Fibroblast of villous mesenchyme (primary cell): ENCODE data around the gene KIF1B. TPM values are rescaled to one million over a fixed set of nuclear protein-coding genes. Genes with fewer than 3 reads are reported as not detected.
"Not testable (repeated sequence)": the region's sequence is repeated elsewhere in the genome, so short reads cannot be mapped to it uniquely, and the experiment has no call there.

ENCODE experiments used
- DNase-seq: peaks from one replicate; pipeline ENCODE4 v3.0.0-alpha.2; 2010; ENCODE audit warnings: low read depth
- H3K4me3 ChIP-seq: 2 replicates; pipeline ENCODE4 v1.5.1; 2011; ENCODE audit warnings: low read depth, mild to moderate bottlenecking, low read length
- total RNA-seq: library from RNA; depleted of rRNA; stranded (reverse); fragments of >200 nt; gene quantifications from 2 replicates; pipeline ENCODE4 v1.2.3, GENCODE V29; 2012
- TF ChIP-seq, protein P1 (sequence below): IDR thresholded peaks from 2 replicates; pipeline ENCODE4 v1.5.1; 2012; ENCODE audit warnings: low read depth, mild to moderate bottlenecking, low read length; ENCODE audit not compliant: insufficient read depth

Gene KIF1B
- total RNA-seq, 1 donor, result 36.3 TPM

DNA sequence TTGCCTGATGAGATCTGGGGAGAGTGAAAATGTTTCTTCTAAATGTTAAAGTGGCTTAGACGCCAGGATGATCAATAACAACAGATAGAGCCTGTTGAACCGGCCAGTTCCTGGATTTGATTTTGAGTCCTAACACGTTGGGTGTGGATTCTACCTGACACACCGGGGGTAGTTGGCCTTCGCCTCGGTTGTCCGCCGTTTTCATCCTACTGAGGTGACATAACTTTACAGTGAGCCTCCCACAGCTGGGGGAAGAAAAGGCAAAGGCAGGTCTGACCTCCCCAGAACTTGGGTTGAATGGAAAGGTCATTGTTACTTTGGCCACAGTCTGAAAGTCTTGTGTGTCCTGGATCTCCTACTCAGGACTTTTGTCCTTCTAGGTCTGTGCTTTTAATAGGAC, 189.6 kb downstream of the KIF1B start:
- TF ChIP-seq, protein P1, sequence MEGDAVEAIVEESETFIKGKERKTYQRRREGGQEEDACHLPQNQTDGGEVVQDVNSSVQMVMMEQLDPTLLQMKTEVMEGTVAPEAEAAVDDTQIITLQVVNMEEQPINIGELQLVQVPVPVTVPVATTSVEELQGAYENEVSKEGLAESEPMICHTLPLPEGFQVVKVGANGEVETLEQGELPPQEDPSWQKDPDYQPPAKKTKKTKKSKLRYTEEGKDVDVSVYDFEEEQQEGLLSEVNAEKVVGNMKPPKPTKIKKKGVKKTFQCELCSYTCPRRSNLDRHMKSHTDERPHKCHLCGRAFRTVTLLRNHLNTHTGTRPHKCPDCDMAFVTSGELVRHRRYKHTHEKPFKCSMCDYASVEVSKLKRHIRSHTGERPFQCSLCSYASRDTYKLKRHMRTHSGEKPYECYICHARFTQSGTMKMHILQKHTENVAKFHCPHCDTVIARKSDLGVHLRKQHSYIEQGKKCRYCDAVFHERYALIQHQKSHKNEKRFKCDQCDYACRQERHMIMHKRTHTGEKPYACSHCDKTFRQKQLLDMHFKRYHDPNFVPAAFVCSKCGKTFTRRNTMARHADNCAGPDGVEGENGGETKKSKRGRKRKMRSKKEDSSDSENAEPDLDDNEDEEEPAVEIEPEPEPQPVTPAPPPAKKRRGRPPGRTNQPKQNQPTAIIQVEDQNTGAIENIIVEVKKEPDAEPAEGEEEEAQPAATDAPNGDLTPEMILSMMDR, result no peak

DNA sequence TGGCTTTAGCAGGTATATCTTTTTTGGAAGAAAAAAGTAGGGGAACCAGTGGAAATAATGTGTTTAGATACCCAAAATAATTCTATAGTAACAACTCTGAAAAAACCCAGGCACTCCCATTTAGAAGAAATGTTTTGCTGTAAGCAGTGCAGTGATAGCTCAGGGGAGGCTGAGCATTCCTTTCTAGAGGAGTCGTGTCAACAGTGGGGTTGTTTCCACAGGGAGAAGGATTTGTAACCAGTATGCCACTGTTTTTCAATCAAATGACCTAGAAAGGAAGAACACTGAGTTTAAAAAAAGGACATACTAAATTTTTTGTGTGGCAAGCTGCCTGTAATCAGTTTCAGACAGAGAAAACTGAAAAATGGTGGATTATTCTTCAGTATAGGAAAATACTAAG, 190.9 kb downstream of the KIF1B start:
- DNase-seq, result peak; percentile 66
- no peak overlapping the region for H3K4me3 ChIP-seq

More for the DNA sequence above, 189.6 kb downstream of the KIF1B start:
- H3K4me3 ChIP-seq, result peak overlapping the region; percentile 90
- peak; percentile 12 for DNase-seq

DNA sequence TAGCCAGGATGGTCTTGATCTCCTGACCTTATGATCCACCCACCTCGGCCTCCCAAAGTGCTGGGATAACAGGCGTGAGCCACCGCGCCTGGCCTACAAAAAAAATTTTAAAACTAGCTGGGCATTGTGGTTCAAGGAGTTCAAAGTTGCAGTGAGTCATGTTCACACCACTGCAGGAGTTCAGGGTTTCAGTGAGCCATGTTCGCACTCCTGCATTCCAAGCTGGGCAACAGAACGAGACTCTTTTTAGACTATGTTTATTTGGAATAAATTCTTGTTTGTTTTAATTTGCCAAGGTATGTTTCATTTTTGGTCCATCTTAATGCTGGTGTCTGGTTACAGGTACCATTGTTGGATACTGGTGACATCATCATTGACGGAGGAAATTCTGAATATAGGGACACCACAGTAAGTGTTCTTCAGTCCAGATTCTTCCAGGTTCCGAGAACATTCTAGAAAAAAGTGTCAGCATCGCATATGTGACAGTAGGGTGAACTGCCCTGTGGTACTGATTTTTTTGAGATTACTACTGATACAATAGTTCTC, 192.4 kb downstream of the KIF1B start:
- no peak overlapping the region for H3K4me3 ChIP-seq
- TF ChIP-seq, protein P1, result no peak
- DNase-seq, result peak; percentile 40

More for the DNA sequence above, 190.9 kb downstream of the KIF1B start:
- TF ChIP-seq, protein P1, result no peak

DNA sequence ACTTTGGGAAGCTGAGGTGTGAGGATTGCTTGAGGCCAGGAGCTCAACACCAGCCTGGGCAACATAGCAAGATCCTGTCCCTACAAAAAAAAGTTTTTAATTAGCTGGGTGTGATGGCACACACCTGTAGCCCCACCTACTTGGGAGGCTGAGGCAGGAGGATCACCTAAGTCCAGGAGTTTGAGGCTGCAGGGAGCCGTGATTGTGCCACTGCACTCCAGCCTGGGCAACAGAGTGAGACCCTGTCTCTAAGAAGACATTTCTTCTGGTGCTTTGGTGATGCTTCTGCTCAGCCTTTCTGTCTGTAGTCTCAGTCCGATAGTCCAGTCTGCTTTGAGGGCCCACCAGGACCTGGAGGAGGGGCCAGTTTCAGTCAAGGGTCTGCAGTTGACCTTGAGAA, 196.8 kb downstream of the KIF1B start:
- no peak for DNase-seq
- no peak overlapping the region for H3K4me3 ChIP-seq
- TF ChIP-seq, protein P1, result no peak

DNA sequence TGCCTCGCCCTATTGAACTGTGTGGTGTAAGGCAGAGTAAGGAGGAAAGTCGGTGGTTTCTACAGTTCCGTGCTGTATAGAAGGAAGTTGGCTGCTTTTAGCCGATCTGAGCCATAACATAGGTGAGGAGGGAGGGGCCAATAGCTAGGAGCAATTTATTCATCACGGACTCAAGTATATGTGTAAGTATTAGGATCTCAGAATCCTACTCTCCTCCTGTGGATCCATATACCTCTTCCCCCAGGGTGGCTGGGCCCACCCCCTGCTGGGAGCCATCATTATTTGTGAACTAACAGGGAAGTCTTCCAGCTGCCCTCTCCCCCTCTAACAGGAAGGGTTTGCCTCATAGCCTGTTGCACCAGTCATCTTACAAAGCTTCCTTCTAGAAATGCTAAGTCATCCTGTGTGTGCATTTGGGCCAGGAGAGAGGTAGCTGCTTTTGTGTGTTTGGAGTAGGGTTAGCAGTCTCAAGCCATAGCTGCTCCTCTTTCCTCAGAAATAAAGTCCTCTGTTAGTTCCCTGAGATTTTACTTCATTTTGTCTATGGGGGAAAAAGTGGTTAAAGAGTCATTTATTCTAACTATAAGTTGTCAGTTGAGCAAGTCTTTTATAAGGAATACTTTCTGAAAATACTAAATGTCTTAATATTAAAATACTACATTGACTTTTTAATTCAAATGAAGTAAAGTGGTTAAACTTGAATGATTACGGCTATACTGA, 205.0 kb downstream of the KIF1B start:
- H3K4me3 ChIP-seq, result no peak overlapping the region
- TF ChIP-seq, protein P1, result no peak
- DNase-seq, result peak; percentile 81

DNA sequence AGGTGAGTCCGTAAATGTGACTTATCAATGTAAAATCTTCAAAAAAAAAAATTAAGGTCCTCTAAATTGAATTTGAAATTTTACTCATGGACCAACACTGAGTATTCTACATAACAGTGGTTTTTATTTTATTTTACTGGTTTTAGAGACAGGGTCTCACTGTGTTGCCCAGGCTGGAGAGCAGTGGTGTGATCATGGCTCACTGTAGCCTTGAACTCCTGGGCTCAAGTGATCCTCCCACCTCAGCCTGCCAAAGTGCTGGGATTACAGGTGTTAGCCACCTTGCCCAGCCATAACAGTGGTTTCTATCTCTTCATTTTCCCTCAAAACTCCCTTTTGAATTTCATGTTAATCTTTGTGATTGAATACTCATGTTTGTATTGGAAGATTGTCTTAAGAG, 205.6 kb downstream of the KIF1B start:
- not testable (repeated sequence) for DNase-seq, H3K4me3 ChIP-seq

DNA sequence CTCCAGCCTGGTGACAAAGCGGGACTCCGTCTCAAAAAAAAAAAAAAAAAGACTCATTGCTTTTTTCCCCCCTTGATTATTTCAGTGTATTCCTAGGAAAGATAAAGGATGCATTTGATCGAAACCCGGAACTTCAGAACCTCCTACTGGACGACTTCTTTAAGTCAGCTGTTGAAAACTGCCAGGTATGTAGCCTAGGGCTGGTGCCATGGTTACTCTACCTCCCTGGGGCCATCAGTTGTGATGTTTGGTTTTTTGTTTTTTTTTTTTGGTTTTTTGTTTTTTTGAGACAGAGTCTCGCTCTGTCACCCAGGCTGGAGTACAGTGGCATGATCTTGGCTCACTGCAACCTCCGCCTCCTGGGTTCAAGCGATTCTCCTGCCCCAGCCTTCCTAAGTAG, 208.4 kb downstream of the KIF1B start:
- DNase-seq, H3K4me3 ChIP-seq: not testable (repeated sequence)

DNA sequence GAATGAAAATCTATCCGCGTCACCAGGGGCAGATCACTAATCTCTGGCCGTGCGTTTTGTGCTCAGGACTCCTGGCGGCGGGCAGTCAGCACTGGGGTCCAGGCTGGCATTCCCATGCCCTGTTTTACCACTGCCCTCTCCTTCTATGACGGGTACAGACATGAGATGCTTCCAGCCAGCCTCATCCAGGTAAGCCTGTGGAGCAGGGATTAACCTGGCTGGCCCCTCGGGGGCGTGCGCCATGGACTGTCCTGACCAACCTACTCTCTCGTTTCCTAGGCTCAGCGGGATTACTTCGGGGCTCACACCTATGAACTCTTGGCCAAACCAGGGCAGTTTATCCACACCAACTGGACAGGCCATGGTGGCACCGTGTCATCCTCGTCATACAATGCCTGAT, 209.0 kb downstream of the KIF1B start:
- no peak for DNase-seq
- H3K4me3 ChIP-seq, result no peak overlapping the region
- TF ChIP-seq, protein P1, result no peak
